Brain microvascular endothelial cell (primary cell): ENCODE measurements around the gene ADNP.

ENCODE experiments used
- DNase-seq: peaks from one replicate; pipeline ENCODE4 v3.0.0-alpha.2; 2020
- H3K27ac ChIP-seq: fragments of 250-450 bp; sonication (Bioruptor Pico); 2 replicates; pipeline ENCODE4 v1.5.1; 2020; ENCODE audit warnings: mild to moderate bottlenecking, moderate library complexity
- H3K27me3 ChIP-seq: fragments of 250-450 bp; sonication (Bioruptor Pico); replicated peaks from 2 replicates; pipeline ENCODE4 v1.5.1; 2020; ENCODE audit warnings: mild to moderate bottlenecking
- H3K36me3 ChIP-seq: fragments of 250-450 bp; sonication (Bioruptor Pico); replicated peaks from 2 replicates; pipeline ENCODE4 v1.5.1; 2020; ENCODE audit warnings: mild to moderate bottlenecking
- H3K4me3 ChIP-seq: 2 replicates; pipeline ENCODE4 v1.5.1; 2011; ENCODE audit warnings: low read depth, mild to moderate bottlenecking, control low read depth, low read length, moderate library complexity
- in situ Hi-C: cut with HindIII; loops from 2 replicates; pipeline ENCODE4 v1.10.0; 2017; ENCODE audit warnings: low sequenced_read_pairs, low pct_ligation_motif_present
- TF ChIP-seq, protein P1 (sequence below): IDR thresholded peaks from 2 replicates; pipeline ENCODE4 v1.5.1; 2011; ENCODE audit warnings: low read depth, mild to moderate bottlenecking, moderate library complexity, low read length, control low read depth, inconsistent platforms; ENCODE audit errors: missing control alignments

The ADNP gene

DNA sequence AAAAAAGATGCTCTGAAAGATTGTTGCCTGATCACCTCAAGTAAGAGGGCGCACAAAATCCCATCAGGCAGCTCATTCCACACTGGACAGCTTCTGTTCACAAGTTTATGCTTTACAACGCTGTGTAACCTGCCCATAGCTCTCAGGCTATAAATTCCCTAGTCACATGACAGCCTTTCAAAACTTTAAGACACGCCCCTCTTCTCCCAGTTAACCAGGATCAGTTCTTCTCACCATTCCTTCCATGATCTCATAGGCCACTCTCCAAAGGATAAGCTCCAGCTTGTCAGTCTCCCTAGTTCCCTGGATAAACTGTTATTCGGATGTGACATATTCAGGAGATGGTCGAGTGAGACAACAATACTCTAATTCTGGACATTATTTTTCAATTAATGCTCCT is 15.0 kb downstream of the ADNP start:
- TF ChIP-seq, protein P1, sequence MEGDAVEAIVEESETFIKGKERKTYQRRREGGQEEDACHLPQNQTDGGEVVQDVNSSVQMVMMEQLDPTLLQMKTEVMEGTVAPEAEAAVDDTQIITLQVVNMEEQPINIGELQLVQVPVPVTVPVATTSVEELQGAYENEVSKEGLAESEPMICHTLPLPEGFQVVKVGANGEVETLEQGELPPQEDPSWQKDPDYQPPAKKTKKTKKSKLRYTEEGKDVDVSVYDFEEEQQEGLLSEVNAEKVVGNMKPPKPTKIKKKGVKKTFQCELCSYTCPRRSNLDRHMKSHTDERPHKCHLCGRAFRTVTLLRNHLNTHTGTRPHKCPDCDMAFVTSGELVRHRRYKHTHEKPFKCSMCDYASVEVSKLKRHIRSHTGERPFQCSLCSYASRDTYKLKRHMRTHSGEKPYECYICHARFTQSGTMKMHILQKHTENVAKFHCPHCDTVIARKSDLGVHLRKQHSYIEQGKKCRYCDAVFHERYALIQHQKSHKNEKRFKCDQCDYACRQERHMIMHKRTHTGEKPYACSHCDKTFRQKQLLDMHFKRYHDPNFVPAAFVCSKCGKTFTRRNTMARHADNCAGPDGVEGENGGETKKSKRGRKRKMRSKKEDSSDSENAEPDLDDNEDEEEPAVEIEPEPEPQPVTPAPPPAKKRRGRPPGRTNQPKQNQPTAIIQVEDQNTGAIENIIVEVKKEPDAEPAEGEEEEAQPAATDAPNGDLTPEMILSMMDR, result no peak
- H3K36me3 ChIP-seq, result no peaks in the 10 kb centered on the region
- H3K4me3 ChIP-seq, result no peak overlapping the region
- in situ Hi-C loops, result loop anchor here (25.0 kb wide), 1 partner anchor 104 kb away; no protein-coding TSS in a partner anchor
- H3K27ac ChIP-seq, result peak overlapping the region; percentile 21
- no peaks in the 10 kb centered on the region for H3K27me3 ChIP-seq
- DNase-seq, result peak; percentile 50

- no peak overlapping the region for H3K4me3 ChIP-seq
- TF ChIP-seq, protein P1, result no peak
- peak; percentile 11 for DNase-seq
- no peaks in the 10 kb centered on the region for H3K27me3 ChIP-seq
- H3K36me3 ChIP-seq, result no peaks in the 10 kb centered on the region
- no peak overlapping the region for H3K27ac ChIP-seq
- in situ Hi-C loops, result loop anchor here (25.0 kb wide), 1 partner anchor 103 kb away; no protein-coding TSS in a partner anchor
These were observed 15.8 kb downstream of the ADNP start for GRCh38 chr20:50915424-50915823.

GRCh38 chr20:50913690-50914375 is 17.4 kb downstream of the ADNP start:
- H3K36me3 ChIP-seq, result no peaks in the 10 kb centered on the region
- no peaks in the 10 kb centered on the region for H3K27me3 ChIP-seq
- peak; percentile 78 for DNase-seq
- no peak overlapping the region for H3K4me3 ChIP-seq
- peak overlapping the region; percentile 44 for H3K27ac ChIP-seq
- in situ Hi-C loops, result loop anchor here (25.0 kb wide), 1 partner anchor 102 kb away; no protein-coding TSS in a partner anchor
- TF ChIP-seq, protein P1, result no peak

DNA sequence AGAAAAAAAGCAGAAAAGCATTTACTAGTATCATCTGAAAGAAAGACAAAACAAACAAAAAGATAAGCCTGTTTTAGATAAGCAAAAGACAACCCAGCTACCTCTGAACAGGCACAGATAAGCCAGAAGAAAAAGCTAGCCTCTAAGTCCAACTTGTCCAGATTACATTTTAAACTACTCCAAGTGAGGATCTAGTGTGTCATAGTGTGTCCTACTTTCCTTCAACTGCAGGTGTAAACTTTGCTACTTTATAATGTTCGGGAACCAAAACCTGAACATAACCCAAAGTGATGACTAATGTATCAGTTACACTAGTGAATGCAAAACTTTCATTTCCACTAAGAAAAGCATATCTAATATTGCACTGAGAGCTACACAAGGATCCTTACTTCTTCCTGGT is 19.5 kb downstream of the ADNP start:
- Histone ChIP-seq H3K4me3 (no peak overlapping the region), H3K27me3 (no peaks in the 10 kb centered on the region), H3K27ac (no peak overlapping the region), H3K36me3 (no peaks in the 10 kb centered on the region)
- in situ Hi-C loops, result loop anchor here (25.0 kb wide), 1 partner anchor 99 kb away; no protein-coding TSS in a partner anchor
- TF ChIP-seq, protein P1, result no peak
- DNase-seq, result no peak

GRCh38 chr20:50911030-50911429 is 20.2 kb downstream of the ADNP start:
- in situ Hi-C loops, result loop anchor here (25.0 kb wide), 1 partner anchor 99 kb away; no protein-coding TSS in a partner anchor
- H3K27me3 ChIP-seq, result no peaks in the 10 kb centered on the region
- TF ChIP-seq, protein P1, result no peak
- DNase-seq, result no peak
- no peak overlapping the region for H3K27ac ChIP-seq
- no peaks in the 10 kb centered on the region for H3K36me3 ChIP-seq
- no peak overlapping the region for H3K4me3 ChIP-seq

GRCh38 chr20:50909413-50909812 is 21.8 kb downstream of the ADNP start:
- no peak overlapping the region for H3K4me3 ChIP-seq
- no peak for DNase-seq
- TF ChIP-seq, protein P1, result no peak
- no peaks in the 10 kb centered on the region for H3K27me3 ChIP-seq
- no peaks in the 10 kb centered on the region for H3K36me3 ChIP-seq
- in situ Hi-C loops, result loop anchor here (25.0 kb wide), 1 partner anchor 97 kb away; no protein-coding TSS in a partner anchor
- no peak overlapping the region for H3K27ac ChIP-seq
